Measurements from ENCODE around the gene ANKRD6.
"Not testable (repeated sequence)": the region's sequence is repeated elsewhere in the genome, so short reads cannot be mapped to it uniquely, and the experiment has no call there.

The ANKRD6 gene

GRCh38 chr6:89393659-89394058 is 39.3 kb upstream of the ANKRD6 start:
- no peak for TF ChIP-seq CTCF (conservative IDR thresholded peaks at IDR 0.05)
- H3K27ac ChIP-seq: no peak overlapping the region

- not testable (repeated sequence) for H3K27ac ChIP-seq
These were observed 35.1 kb upstream of the ANKRD6 start for GRCh38 chr6:89397884-89398283.

GRCh38 chr6:89398762-89399525 is 34.0 kb upstream of the ANKRD6 start:
- H3K27ac ChIP-seq: no peak overlapping the region
- TF ChIP-seq CTCF (conservative IDR thresholded peaks at IDR 0.05): no peak

DNA sequence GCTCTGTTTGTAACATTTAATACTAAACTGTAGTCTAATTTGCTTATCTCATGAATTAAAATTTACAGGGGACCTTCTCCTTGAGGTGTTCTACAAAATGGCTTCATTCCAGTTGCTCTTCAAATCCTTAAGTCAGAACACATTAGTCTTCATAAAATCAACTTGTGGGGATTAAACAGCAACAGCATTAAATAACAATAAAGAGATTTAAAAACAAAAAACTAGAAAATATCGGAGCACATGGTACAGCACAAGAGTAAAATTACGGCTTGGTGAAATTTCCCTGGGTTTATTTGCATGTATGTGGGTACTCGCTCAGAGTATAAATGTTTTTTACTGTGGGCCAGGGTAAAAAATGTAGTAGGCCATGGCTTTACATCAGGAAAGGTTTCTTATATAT is 32.9 kb upstream of the ANKRD6 start:
- no peak overlapping the region for H3K27ac ChIP-seq
- TF ChIP-seq CTCF (conservative IDR thresholded peaks at IDR 0.05): no peak

- TF ChIP-seq CTCF (conservative IDR thresholded peaks at IDR 0.05): no peak
- H3K27ac ChIP-seq: no peak overlapping the region
These were observed 32.0 kb upstream of the ANKRD6 start for GRCh38 chr6:89400912-89401399.

- no peak overlapping the region for H3K27ac ChIP-seq
These were observed 30.2 kb upstream of the ANKRD6 start for GRCh38 chr6:89402776-89403175.

DNA sequence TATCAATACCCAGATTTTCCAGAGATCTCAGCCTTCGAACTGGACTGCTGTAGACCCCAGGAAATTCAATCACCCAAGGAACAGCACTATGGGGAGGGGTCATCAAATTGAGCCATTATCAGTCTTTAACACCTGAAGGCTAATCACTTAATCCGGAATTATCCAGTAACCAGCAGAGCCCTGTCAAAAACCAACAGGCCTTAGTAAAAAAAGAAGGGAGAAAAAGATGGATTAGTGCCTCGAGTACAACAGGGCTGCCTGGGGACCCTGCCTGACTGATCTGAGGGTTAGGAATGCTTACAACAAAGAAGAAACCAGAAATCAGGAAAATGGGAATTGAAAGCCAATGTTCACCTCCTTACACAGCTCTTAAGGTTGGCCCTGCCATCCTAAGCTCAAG is 28.4 kb upstream of the ANKRD6 start:
- no peak overlapping the region for H3K27ac ChIP-seq
- no peak for TF ChIP-seq CTCF (conservative IDR thresholded peaks at IDR 0.05)

More at GRCh38 chr6:89402776-89403175, 30.2 kb upstream of the ANKRD6 start:
- no peak for TF ChIP-seq CTCF (conservative IDR thresholded peaks at IDR 0.05)

DNA sequence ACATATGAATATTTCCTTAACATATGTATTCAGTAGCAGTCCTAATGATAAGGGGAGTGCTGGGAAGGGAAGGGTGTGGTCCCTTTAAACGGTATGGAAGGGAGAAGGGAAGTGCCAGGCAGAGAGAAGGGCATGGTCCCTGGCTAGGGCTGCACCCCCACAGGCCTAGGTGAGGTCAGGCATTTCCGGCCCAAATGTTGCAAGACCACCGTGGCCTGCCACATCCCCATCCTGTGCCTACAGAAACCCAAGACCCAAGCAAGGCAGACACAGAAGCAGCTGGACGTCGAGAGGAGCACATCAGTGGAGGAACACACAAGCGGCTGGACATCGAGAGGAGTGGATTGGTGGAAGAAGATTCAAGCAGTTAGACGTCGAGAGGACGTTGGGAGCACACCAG is 26.8 kb upstream of the ANKRD6 start:
- H3K27ac ChIP-seq: no peak overlapping the region
- no peak for TF ChIP-seq CTCF (conservative IDR thresholded peaks at IDR 0.05)
